HCT116 (cell line): ENCODE data around the gene SGK2. TPM values are rescaled to one million over a fixed set of nuclear protein-coding genes. Genes with fewer than 3 reads are reported as not detected.

ENCODE experiments used
- JUND ChIP-seq: IDR thresholded peaks from 2 replicates; pipeline ENCODE4 v1.6.1; 2012
- RAD21 ChIP-seq: IDR thresholded peaks from 2 replicates; pipeline ENCODE4 v1.6.1; 2012; ENCODE audit warnings: low read depth, mild to moderate bottlenecking
- SRF ChIP-seq: IDR thresholded peaks from 2 replicates; pipeline ENCODE4 v1.6.1; 2012; ENCODE audit warnings: low read depth
- ZFX ChIP-seq: fragments of 450-650 bp; IDR thresholded peaks from 2 replicates; pipeline ENCODE4 v1.6.1; 2017
- total RNA-seq: library from RNA; stranded (reverse); gene quantifications from one replicate; pipeline ENCODE4 v1.2.1, GENCODE V29; 2021; ENCODE audit not compliant: unreplicated experiment
- TF ChIP-seq, protein P1 (sequence below): IDR thresholded peaks from 2 replicates; pipeline ENCODE4 v1.6.1; 2011; ENCODE audit warnings: mild to moderate bottlenecking, low read length, moderate library complexity; ENCODE audit not compliant: insufficient replicate concordance; ENCODE audit errors: extremely low read depth
- TF ChIP-seq, protein P2 (sequence below): IDR thresholded peaks from 2 replicates; pipeline ENCODE4 v1.6.1; 2012; ENCODE audit warnings: low read depth
- TF ChIP-seq, protein P3 (sequence below): IDR thresholded peaks from 2 replicates; pipeline ENCODE4 v1.6.1; 2012

SGK2 gene
- total RNA-seq, 1 experiment from 2014 or later, result 2.3 TPM

DNA sequence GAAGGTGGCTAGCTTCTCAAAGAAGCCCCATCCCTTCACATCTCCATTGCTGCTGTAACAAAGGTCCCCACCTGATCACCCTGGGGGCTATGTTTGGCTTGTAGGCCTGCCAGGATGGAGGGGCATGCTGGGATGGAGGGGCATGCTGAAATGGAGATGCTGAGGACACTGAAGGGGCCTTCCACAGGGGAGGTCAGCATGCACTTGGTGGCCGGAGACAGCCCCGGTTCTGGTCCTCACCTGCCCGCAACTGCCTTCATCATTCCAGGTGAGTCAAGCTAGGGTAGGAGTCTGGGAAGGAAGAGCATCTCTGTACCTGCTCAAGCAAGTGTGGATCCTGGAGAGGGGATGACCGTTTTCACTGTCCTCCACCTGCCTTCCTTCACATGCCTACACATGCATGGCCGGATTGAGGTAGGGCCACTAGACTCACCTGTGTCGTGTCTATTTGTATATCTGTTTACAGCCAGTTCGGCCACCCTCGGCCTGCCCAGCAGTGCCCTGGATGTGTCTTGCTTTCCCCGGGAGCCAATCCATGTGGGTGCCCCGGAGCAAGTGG is 45.4 kb upstream of the SGK2 start (continued):
- TF ChIP-seq, protein P1, sequence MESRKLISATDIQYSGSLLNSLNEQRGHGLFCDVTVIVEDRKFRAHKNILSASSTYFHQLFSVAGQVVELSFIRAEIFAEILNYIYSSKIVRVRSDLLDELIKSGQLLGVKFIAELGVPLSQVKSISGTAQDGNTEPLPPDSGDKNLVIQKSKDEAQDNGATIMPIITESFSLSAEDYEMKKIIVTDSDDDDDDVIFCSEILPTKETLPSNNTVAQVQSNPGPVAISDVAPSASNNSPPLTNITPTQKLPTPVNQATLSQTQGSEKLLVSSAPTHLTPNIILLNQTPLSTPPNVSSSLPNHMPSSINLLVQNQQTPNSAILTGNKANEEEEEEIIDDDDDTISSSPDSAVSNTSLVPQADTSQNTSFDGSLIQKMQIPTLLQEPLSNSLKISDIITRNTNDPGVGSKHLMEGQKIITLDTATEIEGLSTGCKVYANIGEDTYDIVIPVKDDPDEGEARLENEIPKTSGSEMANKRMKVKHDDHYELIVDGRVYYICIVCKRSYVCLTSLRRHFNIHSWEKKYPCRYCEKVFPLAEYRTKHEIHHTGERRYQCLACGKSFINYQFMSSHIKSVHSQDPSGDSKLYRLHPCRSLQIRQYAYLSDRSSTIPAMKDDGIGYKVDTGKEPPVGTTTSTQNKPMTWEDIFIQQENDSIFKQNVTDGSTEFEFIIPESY, result no peak
- TF ChIP-seq, protein P2, sequence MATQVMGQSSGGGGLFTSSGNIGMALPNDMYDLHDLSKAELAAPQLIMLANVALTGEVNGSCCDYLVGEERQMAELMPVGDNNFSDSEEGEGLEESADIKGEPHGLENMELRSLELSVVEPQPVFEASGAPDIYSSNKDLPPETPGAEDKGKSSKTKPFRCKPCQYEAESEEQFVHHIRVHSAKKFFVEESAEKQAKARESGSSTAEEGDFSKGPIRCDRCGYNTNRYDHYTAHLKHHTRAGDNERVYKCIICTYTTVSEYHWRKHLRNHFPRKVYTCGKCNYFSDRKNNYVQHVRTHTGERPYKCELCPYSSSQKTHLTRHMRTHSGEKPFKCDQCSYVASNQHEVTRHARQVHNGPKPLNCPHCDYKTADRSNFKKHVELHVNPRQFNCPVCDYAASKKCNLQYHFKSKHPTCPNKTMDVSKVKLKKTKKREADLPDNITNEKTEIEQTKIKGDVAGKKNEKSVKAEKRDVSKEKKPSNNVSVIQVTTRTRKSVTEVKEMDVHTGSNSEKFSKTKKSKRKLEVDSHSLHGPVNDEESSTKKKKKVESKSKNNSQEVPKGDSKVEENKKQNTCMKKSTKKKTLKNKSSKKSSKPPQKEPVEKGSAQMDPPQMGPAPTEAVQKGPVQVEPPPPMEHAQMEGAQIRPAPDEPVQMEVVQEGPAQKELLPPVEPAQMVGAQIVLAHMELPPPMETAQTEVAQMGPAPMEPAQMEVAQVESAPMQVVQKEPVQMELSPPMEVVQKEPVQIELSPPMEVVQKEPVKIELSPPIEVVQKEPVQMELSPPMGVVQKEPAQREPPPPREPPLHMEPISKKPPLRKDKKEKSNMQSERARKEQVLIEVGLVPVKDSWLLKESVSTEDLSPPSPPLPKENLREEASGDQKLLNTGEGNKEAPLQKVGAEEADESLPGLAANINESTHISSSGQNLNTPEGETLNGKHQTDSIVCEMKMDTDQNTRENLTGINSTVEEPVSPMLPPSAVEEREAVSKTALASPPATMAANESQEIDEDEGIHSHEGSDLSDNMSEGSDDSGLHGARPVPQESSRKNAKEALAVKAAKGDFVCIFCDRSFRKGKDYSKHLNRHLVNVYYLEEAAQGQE, result no peak
- no peak for TF ChIP-seq SRF
- TF ChIP-seq ZFX, result no peak
- no peak for TF ChIP-seq JUND
- TF ChIP-seq RAD21, result no peak
- TF ChIP-seq, protein P3, sequence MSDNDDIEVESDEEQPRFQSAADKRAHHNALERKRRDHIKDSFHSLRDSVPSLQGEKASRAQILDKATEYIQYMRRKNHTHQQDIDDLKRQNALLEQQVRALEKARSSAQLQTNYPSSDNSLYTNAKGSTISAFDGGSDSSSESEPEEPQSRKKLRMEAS, result no peak
